GM18499 (cell line): ENCODE results near the gene TMEM138.

Source experiments
- ATAC-seq: cut with Tn5 transposase; IDR thresholded peaks from one replicate; pipeline ENCODE4 v1.9.1; 2021; ENCODE audit warnings: moderate number of reproducible peaks; ENCODE audit not compliant: insufficient read depth, unreplicated experiment

Gene TMEM138

GRCh38 chr11:61361741-61362541 is at the start of gene TMEM138, which contains the start of gene CYB561A3:
TMEM138 (plus strand) TSS chr11:61362374; CDS start chr11:61364391, 2,017 bp downstream.
CYB561A3 (minus strand) TSS chr11:61361882; CDS start chr11:61356713, 5,169 bp downstream.
- peak; percentile 54 for ATAC-seq

- no peak for ATAC-seq
These were observed 46.9 kb upstream of the TMEM138 start for GRCh38 chr11:61315260-61315659.

GRCh38 chr11:61325649-61326414 is 36.3 kb upstream of the TMEM138 start:
- ATAC-seq = no peak

- no peak for ATAC-seq
These were observed 34.5 kb upstream of the TMEM138 start for GRCh38 chr11:61327669-61328071.

- no peak for ATAC-seq
These were observed 33.8 kb upstream of the TMEM138 start for GRCh38 chr11:61328351-61328750.

- no peak for ATAC-seq
These were observed 32.3 kb upstream of the TMEM138 start for GRCh38 chr11:61329871-61330270.

- no peak for ATAC-seq
These were observed 30.5 kb upstream of the TMEM138 start for GRCh38 chr11:61331651-61332050.

GRCh38 chr11:61332281-61332796 is 29.8 kb upstream of the TMEM138 start:
- ATAC-seq = no peak

GRCh38 chr11:61332797-61333549 is 29.2 kb upstream of the TMEM138 start, which contains the start of the genes DDB1 and TKFC:
DDB1 (minus strand) TSS chr11:61333105; CDS start chr11:61332968, 137 bp downstream.
TKFC (plus strand) TSS chr11:61333228; CDS start chr11:61334729, 1,501 bp downstream.
- no peak for ATAC-seq

- ATAC-seq = no peak
These were observed 28.4 kb upstream of the TMEM138 start for GRCh38 chr11:61333550-61334433.

GRCh38 chr11:61334434-61335354 is 27.5 kb upstream of the TMEM138 start:
- ATAC-seq = no peak

GRCh38 chr11:61335355-61335710 is 26.8 kb upstream of the TMEM138 start:
- no peak for ATAC-seq

- no peak for ATAC-seq
These were observed 25.8 kb upstream of the TMEM138 start for GRCh38 chr11:61336171-61336935.

- no peak for ATAC-seq
These were observed 24.3 kb upstream of the TMEM138 start for GRCh38 chr11:61337706-61338470.

- ATAC-seq = no peak
These were observed 23.2 kb upstream of the TMEM138 start for GRCh38 chr11:61338783-61339489.

- no peak for ATAC-seq
These were observed 22.7 kb upstream of the TMEM138 start for GRCh38 chr11:61339490-61339878.
